ENCODE results near the gene TBC1D24.
"Not testable (repeated sequence)": the region's sequence is repeated elsewhere in the genome, so short reads cannot be mapped to it uniquely, and the experiment has no call there.

TBC1D24 gene

DNA sequence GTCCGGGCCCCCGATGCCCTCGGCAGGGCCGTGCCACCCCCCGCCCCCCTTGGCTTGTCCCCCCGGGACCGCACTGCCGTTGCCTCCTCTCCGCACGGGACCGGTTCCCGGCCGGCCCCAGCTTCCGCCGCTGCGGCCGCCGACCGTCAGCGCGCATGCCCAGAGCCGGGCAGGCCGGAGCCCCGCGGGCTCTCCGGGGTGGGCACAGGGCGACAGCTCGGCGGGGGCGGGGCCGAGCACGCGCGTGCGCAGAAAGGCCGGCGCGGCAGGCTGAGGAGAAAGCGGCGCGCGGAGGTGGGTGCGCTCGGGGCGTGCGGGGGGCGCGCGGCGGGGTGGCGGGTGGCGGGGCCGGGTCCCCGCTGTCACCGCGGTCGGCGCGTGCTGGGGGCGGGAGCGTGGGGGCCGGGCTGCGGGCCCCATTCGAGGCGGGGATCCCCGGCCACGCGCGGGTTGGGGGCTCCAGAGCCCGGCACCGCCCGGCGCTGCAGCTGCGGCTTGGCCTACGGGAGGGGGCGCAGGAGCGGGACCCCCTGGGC lies at the start of gene TBC1D24:
Gene TBC1D24, plus strand, starts transcription at position 251 of the 536 bp plus-strand sequence. CDS start 21,022 bp downstream, outside the sequence.
- no peak for DNase-seq

DNA sequence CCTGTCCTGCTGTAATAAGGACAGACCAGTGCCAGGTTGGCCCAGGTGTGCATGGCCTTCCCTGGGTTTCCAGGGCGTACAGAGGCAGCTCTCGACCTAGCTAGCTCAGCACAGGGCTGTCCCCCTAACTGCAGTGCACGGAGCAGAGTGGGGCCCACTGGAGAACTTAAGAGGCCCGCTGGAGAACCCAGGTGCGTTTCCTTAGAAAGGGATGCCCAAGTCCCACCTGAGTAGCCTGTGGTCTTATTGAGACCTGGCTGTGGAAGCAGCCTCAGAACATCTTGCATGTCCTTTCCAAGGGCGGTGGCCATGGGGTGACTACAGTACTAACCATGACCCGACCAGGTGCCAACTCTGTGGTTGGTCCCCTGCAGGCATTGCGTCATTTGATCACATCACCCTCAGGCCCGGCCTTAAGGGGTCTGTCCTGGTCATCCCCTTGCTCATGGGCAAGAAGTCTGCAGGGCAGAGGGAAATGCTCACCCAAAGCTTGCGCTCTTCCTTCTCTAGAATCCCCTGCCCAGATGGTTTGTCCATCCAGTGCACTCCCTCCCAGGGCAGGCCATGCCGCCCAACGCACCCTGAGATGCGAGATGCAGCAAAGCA lies 49.0 kb upstream of the TBC1D24 start:
- no peak for DNase-seq

DNA sequence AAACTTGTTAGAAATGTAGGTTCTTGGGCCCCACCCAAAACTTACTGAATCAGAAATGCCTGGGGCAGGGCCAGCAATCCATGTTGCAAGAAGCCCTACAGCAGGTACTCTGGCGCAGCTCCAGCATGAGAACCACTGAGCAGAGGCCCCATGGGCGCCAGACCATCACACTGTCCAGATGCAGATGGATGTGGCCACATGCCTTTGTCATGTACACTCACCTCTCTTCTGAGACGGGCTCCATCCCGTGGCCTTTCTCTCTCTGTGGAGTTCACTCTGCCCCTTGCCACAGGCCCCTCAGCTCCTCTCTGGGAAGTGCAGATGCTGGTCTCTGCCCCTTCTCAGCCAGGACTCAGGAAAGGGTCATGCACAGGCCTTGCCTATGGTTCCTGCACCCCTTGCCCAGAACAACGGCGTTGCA lies 48.0 kb upstream of the TBC1D24 start:
- DNase-seq, result no peak

DNA sequence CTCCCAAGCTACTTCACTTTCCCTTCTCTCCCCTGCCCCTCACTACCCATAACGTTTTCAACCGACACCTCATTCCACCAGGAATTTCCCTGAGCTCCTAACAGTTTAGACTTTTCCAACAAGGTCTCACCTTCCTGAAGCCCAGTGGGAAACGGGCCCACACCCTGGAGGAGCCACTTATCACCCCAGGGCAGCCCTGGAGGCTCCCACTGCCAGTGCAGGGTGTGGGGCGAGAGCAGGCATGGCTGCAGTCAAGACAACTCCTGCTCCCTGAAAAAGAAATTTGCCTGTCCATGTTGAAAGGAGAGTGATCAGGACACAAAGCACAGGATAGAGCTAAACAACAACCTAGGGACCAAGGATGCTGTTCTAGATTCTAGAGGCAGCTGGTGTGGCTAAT lies 47.4 kb upstream of the TBC1D24 start:
- no peak for DNase-seq

DNA sequence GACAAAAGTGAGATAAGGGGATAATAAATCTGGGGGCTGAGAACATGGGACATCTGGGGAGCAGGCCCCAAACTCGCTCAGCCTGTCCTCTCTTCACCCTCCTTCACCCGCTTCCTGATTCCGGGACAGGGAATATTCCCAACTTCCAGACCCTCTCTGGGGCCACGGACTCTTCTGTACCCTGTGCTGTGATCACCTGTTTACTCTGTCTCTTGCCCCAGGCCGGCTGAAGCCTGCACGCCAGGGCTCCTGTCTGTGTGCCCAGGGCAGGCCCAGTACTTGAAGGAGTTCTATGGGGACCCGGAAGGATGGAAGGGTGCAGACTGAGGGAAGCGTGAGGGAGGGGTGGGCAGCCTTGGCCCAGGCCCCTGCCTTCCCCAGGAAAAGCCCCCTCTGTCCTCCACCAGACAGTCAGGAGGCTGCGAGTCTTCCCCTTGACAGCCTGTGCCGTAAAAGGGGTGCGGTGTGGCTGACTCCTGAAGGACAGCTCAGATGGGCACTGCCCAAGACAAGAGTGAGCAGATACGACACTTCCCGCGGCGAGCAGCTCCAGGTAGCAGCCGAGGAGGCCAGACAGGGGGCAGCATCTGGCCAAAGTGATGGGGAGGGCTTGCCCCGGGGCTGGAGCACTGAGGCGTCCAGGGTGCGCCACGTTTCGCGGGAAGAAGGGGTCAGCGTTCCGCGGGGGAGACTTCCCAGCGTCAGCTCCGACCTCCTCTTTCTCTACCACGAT lies 46.7 kb upstream of the TBC1D24 start:
- DNase-seq, result no peak

DNA sequence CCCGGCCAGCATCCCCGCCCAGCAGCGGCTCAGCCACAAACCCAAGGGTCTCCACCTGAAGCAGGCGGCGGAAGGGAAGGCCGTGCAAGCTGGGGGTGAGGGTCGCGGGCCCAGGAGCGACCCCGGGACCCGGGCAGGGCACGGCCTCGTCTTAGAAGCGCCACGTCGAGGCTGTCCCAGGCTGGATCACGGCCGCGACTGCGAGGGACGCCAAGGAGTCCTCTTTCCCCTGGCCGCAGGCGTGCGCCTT lies 46.2 kb upstream of the TBC1D24 start:
- no peak for DNase-seq

DNA sequence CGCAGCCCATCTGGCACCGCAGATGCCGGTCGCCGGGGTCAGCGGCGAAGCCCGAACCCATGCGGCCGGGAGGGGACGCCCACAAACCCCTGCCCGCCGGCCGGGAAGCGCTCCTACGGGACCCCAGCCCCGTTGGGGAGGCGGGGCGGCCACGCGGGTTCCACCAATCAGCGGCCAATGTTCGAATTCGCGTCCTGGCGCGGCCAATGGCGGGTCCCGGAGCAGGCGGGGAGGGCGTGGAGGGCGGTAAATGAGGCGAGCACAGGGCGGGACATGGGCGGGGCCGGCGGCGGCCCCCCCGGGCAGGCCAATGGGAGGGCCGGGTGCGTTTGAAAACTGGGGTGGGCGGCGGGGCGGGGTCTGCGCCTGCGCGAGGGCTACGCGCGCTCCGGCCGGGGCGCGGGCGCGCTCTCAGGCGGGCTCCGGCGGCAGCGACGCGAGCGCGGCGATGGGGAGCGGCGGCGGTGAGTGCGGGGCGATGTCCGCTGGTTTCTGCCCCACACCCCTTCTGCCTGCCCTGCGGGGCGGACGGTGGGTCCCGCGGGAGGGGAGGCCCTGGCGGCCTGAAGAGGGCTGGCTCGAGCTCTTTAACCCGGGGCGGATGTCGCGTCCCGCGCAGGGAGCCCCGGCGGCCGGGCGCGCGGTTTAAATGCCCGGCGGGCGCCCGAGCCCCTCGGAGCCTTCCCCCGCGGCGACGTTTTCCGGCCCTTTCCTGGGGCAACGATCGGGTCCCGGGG lies 45.7 kb upstream of the TBC1D24 start, which contains the start of gene CCNF:
Gene CCNF, plus strand, starts transcription at position 414 of the 737 bp plus-strand sequence. Its CDS starts 35 bp downstream, at position 449.
- peak; percentile 84 for DNase-seq

DNA sequence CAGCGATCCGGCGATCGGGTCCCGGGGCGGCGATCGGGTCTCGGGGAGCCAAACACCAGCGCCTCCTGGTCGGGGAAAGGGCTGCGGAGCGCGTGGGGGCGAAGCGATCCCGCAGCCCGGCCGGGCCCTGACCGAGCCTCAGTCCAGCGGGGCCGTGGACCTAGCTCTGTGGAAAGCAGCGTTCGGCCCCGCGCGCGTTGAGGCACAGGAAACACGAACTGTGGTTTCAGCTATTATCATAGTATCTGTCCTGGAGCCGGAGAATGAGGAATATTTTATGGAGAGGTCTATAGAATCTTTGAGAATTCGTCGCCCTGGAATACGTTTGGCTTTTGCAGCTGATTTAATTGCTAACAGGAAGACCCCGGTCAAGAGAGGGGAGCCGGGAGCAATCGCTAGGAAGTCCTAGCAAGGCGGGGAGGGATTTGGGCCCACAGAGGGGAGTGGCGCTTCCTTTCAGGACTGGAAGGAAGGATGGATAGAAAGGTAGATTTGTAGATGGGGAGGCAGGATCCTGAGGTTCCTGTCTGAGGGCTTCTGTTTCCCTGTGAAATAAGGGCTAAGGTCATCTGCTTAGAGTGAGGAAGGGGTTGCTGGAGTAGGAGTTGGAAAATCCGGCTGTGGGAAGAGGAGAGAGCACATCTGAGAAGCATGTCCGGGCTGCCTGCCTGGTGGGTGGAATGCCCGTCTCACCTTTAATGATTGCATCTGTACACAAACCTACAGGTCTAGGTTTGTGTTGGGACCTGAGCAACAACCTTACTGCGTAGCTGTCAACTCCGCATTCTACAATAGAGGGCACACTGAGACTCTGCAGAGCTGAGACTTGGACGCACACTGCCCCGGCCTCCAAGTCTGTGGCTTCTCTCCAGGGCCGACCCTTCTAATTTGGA lies 44.9 kb upstream of the TBC1D24 start:
- no peak for DNase-seq

DNA sequence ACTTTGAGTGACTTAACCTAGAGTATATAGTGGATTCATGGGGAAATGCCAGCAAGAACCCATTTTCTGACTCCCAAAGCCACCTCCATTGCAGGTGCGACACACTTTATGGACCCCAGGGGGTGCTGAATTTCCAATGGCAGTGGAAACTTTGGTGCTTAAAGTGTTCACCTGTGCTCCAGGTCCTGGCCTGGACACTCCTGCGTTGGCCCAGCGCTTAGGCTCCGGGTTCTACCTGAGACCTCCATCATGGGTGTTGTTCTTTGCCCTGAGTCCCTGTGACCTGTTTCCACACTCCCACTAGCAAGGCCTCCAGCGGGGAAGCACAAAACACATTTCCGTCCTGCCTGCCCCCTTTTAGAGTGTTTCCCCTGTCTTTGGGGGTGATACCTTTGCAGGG lies 42.6 kb upstream of the TBC1D24 start:
- no peak for DNase-seq

DNA sequence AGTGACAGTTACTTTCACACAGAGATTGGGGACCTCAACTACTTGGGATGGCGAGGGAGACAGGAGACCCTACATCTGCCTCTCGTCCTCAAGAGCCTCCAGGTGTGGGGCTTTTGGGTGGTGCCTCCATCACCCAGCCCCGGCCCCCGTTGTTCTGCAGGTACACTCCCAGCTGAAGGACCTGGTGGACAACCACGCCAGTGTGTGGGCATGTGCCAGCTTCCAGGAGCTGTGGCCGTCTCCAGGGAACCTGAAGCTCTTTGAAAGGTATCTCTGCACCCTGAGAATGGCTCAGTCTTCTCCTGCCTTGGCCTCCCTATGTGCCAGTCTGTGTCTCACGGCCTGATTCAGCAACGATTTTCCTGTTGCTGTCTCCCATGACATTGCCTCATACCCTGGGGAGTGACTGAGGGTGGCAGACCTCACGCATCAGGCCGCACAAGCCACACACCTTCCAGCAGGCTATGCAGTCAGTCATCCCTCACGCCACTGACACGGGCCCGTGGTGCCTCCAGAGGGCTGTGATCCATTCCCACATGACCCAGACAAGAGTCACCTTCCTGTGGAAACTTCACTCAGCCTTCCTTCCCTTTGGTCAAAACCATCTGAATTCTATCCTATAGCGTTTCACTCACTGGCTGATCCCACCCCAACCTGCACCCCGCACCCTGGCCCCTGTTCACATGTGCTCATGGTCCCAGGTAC lies 42.0 kb upstream of the TBC1D24 start:
- no peak for DNase-seq

DNA sequence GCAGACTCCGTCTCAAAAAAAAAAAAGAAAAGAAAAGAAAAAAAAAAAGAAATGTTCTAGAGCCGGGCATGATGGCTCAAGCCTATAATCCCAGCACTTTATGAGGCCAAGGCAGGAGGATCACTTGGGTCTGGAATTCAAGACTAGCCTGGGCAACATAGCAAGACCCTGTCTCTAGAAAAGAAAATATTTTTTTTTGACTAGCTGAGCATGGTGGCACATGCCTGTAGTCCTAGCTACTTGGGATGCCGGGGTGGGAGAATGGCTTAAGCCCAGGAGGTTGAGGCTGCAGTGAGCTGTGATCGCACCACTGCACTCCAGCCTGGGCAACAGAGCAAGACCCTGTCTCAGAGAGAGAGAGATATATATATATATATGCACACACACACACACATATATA lies 39.7 kb upstream of the TBC1D24 start:
- not testable (repeated sequence) for DNase-seq

DNA sequence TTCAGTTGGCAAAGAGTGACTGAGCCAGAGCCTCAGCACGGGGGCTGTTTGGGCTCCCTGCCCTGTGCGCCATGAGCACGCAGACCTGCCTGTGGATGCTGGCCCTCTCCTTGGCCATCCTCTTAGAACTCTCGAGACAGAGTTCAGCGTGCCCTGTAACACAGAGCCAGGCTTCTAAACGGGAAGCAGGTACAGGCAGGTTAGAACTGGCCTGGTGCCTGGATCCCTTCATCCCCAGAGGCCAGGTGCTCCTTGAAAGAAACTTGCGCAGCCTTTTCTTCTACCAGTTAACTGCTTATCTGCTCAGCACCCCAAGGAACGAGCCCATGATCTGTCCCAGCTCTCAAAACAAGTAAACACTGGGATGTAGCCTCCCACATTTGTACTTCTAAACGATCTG lies 38.8 kb upstream of the TBC1D24 start:
- DNase-seq, result no peak

DNA sequence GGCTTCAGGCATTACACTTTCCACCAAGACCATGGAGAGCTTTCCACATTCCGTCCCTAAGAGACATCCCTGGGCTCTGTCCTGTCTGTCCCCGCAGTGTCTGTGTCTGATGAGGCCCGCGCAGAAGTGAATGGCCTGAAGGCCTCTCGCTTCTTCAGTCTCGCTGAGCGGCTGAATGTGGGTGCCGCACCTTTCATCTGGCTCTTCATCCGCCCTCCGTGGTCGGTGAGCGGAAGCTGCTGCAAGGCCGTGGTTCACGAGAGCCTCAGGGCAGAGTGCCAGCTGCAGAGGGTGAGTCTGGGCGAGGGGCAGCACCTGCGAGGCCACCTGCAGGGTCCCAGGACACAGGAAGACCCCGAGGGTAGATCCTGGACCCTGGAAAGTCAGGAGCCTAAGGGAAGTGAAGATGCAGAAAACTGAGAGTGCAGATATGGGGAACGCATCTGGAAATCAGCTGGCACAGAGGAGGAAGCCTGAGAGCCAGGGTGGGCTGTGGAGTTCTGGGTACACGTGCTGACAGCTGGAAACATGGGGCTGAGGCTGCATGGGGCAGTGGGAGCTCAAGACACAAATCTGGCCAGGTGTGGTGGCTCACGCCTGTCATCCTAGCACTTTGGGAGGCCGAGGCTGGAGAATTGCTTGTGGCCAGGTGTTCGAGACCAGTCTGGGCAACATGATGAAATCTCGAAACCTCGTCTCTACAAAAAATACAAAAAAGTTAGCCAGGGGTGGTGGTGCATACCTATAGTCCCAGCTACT lies 37.7 kb upstream of the TBC1D24 start:
- DNase-seq, result no peak

DNA sequence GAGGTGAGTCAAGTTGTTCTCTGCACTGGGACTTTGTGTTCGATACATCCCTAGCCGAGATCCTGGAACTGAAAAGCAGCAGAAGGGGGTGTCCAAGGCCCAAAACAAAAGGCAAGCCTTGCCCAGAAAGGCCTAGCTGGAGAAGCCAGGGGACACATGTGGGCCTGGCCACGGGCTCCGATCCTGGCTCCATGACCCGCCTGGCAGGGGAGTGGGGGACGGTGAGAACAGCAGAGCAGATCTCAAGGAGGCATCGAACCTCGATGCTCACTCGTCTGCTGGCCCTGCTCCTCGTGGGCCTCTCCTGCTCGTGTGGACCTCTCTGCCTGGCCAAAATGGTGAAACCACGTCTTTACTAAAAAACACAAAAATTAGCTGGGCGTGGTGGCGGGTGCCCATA lies 36.8 kb upstream of the TBC1D24 start:
- DNase-seq, result no peak

DNA sequence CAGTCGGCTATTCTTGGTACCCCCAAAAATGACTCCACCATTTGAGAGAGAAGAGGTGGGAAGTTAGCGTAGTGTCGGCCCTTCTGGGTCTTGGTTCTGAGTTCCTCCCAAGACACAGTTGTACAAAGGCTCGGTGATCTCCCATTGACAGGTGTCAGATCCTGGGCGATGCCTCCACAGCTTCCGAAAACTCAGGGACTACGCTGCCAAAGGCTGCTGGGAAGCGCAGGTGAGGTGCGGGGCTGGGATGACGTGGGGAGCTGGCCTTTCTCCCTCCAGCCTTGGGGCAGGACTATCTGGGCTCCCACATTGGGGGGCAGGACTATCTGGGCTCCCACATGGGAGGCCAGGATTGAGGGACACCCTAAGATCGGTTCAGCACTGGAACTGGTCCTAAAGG lies 35.3 kb upstream of the TBC1D24 start:
- DNase-seq, result no peak

DNA sequence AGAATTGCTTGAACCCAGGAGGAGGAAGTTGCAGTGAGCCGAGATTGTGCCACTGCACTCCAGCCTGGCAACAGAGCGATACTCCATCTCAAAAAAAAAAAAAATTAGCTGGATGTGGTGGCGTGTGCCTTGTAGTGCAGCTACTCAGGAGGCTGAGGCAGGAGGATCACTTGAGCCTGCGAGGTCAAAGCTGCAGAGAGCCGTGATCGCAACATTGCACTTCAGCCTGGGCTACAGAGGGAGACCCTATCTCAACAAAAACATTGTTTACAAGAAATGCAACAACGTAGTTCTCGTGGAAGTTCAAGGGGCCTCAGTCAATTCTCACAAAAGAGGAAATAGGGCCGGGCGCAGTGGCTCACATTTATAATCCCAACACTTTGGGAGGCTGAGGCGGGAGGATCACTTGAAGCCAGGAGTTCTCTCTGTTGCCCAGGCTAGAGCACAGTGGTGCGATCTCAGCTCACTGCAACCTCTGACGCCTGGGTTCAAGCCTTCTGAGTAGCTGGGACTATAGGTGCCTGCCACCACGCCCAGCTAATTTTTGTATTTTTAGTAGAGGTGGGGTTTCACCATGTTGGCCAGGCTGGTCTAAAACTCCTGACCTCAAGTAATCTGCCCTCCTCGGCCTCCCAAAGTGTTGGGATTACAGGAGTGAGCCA lies 33.7 kb upstream of the TBC1D24 start:
- DNase-seq, result not testable (repeated sequence)

DNA sequence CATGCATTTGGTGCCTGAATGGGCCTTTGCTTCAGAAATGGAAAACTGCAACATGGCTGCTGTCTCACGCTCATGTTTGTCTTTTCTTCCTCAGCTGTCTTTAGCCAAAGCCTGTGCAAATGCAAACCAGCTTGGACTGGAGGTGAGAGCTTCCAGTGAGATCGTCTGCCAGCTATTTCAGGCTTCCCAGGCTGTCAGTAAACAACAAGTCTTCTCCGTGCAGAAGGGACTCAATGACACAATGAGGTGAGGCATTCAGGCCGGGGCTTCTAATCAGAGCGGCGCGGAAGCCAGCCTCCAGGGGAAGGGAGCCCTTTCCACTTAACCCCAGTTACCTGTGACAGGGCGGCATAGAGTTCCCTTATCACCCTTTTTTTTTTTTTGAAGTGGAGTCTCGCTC lies 31.4 kb upstream of the TBC1D24 start:
- DNase-seq, result no peak

DNA sequence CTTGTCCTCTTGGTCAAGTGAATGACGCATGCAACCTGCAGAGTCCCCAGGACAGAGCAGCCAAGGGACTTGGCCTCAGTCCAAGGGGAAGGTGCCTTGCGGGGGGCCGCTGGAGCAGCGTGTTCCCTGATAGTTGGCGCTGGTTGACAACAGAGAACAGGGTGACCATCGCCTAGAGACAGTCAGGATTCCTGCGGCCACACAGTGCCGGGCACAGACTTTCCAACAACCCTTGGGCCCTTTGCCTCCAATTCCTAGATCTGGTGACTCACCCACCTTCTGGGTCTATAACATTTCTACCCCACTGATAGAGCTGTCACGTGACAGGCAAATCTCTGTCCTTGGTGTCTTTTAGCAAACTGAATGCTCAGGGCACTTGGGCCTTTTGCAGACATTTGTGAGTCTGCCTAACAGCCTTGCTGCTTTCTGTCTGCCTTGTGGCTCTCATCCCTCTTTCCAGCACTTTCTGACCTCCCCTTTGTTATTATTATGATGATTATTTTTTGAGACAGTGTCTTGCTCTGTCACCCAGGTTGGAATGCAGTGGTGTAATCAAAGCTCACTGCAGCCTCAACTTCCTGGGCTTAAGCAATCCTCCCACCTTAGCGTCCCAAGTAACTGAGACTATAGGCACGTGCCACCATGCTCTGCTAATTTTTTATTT lies 26.9 kb upstream of the TBC1D24 start:
- no peak for DNase-seq

DNA sequence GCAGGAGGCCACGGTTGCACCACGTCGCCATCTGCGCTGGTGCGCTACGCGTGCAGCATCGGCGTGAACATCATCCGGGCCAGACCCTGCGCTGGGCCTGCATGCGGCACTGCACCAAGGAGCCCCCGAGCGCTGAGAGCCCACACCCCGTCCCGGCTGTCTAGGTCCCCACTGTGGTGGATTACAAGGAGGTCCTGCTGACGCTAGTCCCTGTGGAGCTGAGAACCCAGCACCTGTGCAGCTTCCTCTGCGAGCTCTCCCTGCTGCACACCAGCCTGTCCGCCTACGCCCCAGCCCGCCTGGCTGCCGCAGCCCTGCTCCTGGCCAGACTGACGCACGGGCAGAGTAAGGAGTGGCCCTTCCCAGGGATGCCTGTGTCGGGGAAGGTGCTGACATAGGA lies 25.8 kb upstream of the TBC1D24 start:
- DNase-seq, result no peak

DNA sequence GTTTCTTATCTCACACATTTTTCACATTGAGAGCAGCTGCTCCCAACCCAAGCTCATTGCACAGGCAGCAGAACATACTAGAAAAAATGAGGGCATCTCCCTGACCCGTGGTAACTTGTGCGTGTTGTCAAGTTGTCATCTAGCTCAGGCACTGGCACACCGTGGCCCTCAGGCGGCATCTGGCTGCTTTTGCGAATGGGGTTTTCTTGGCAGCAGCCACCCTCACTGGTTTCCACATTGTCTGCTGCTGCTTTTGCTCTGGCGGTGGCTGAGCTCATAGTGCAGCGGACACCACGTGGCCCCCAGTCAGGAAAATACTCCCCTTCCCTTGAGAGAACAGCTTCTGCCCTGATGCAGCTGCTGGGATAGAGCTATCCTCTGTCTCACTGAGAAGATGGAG lies 24.4 kb upstream of the TBC1D24 start:
- no peak for DNase-seq
